Measurements from ENCODE around the gene FPR1.

Gene FPR1

GRCh38 chr19:51751655-51752054 is at the start of gene FPR1:
FPR1 (minus strand) TSS chr19:51751878; CDS start chr19:51746994, 4,884 bp downstream.
- DNase-seq (ENCODE audit: low spot score) = no peak
- no peak for TF ChIP-seq CTCF (IDR thresholded peaks at IDR 0.05; ENCODE audit: extremely low read depth, insufficient read depth, missing control alignments)
- in situ Hi-C loops (cut with MboI; ENCODE audit: low pct_unique_long_range_greater_than_20kb, low sequenced_read_pairs, unreplicated experiment) = no loop called here

- in situ Hi-C loops (cut with MboI; ENCODE audit: low pct_unique_long_range_greater_than_20kb, low sequenced_read_pairs, unreplicated experiment) = no loop called here
- no peak for DNase-seq (ENCODE audit: low spot score)
Measured at GRCh38 chr19:51800473-51801244, 49.0 kb upstream of the FPR1 start.

GRCh38 chr19:51799774-51800472 is 48.2 kb upstream of the FPR1 start:
- no peak for TF ChIP-seq CTCF (IDR thresholded peaks at IDR 0.05; ENCODE audit: extremely low read depth, insufficient read depth, missing control alignments)
- no peak for DNase-seq (ENCODE audit: low spot score)
- in situ Hi-C loops (cut with MboI; ENCODE audit: low pct_unique_long_range_greater_than_20kb, low sequenced_read_pairs, unreplicated experiment) = no loop called here

More at GRCh38 chr19:51800473-51801244, 49.0 kb upstream of the FPR1 start:
- TF ChIP-seq CTCF (IDR thresholded peaks at IDR 0.05; ENCODE audit: extremely low read depth, insufficient read depth, missing control alignments) = no peak

GRCh38 chr19:51799034-51799773 is 47.5 kb upstream of the FPR1 start:
- TF ChIP-seq CTCF (IDR thresholded peaks at IDR 0.05; ENCODE audit: extremely low read depth, insufficient read depth, missing control alignments) = no peak
- no peak for DNase-seq (ENCODE audit: low spot score)
- in situ Hi-C loops (cut with MboI; ENCODE audit: low pct_unique_long_range_greater_than_20kb, low sequenced_read_pairs, unreplicated experiment) = no loop called here

- DNase-seq (ENCODE audit: low spot score) = no peak
- in situ Hi-C loops (cut with MboI; ENCODE audit: low pct_unique_long_range_greater_than_20kb, low sequenced_read_pairs, unreplicated experiment) = no loop called here
- no peak for TF ChIP-seq CTCF (IDR thresholded peaks at IDR 0.05; ENCODE audit: extremely low read depth, insufficient read depth, missing control alignments)
Measured at GRCh38 chr19:51798062-51798461, 46.4 kb upstream of the FPR1 start.

- in situ Hi-C loops (cut with MboI; ENCODE audit: low pct_unique_long_range_greater_than_20kb, low sequenced_read_pairs, unreplicated experiment) = no loop called here
- no peak for DNase-seq (ENCODE audit: low spot score)
- no peak for TF ChIP-seq CTCF (IDR thresholded peaks at IDR 0.05; ENCODE audit: extremely low read depth, insufficient read depth, missing control alignments)
Measured at GRCh38 chr19:51797480-51797879, 45.8 kb upstream of the FPR1 start.

Data from GM13977 (cell line).